ENCODE measurements around the gene LARGE2.

Gene LARGE2

DNA sequence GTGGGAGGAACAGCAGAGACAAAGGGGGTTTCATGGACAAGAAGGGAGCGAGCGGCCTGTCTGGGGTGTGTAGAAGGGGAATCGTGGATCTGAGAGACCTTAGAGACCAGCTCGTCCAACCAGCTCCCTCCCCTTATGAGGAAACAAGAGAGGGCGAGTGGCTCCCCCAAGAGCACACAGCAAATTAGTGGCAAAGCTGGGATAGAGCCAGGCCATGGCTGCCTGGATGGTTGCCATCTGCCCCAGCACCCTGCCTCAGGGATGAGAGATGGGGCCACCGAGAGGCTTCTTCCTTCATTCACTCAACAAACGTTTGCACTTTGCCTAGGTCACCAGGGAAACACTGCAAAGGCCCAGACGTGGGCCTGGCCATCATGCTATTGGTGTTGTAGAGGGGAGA lies 32.9 kb upstream of the LARGE2 start:
- TF ChIP-seq, protein P1, sequence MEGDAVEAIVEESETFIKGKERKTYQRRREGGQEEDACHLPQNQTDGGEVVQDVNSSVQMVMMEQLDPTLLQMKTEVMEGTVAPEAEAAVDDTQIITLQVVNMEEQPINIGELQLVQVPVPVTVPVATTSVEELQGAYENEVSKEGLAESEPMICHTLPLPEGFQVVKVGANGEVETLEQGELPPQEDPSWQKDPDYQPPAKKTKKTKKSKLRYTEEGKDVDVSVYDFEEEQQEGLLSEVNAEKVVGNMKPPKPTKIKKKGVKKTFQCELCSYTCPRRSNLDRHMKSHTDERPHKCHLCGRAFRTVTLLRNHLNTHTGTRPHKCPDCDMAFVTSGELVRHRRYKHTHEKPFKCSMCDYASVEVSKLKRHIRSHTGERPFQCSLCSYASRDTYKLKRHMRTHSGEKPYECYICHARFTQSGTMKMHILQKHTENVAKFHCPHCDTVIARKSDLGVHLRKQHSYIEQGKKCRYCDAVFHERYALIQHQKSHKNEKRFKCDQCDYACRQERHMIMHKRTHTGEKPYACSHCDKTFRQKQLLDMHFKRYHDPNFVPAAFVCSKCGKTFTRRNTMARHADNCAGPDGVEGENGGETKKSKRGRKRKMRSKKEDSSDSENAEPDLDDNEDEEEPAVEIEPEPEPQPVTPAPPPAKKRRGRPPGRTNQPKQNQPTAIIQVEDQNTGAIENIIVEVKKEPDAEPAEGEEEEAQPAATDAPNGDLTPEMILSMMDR (IDR thresholded peaks at IDR 0.05; ENCODE audit: low read depth, low read length, missing control alignments): no peak
- no peak overlapping the region for H3K4me3 ChIP-seq (replicated peaks; ENCODE audit: low read depth, low read length)
- DNase-seq (ENCODE audit: extremely low read depth, low read depth): no peak

DNA sequence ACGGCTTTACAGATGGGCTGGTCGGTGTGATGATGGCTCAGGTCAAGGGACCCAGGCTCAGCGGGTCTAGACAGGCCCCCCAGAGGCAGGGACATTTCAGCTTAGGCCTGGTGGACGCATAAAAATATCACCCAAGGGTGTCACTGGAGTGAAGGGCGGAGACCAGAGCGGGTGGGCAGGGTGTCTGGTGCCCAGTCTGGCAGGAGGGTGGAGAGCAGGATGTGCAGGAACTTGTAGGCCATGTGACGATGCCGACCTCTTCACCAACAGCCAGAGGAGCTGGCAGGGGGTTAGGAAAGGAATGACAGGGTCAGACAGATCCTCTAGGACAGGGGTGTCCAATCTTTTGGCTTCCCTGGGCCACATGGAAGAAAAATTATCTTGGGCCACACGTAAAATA lies 32.5 kb upstream of the LARGE2 start:
- TF ChIP-seq, protein P1 (IDR thresholded peaks at IDR 0.05; ENCODE audit: low read depth, low read length, missing control alignments): no peak
- H3K4me3 ChIP-seq (replicated peaks; ENCODE audit: low read depth, low read length): no peak overlapping the region
- no peak for DNase-seq (ENCODE audit: extremely low read depth, low read depth)

DNA sequence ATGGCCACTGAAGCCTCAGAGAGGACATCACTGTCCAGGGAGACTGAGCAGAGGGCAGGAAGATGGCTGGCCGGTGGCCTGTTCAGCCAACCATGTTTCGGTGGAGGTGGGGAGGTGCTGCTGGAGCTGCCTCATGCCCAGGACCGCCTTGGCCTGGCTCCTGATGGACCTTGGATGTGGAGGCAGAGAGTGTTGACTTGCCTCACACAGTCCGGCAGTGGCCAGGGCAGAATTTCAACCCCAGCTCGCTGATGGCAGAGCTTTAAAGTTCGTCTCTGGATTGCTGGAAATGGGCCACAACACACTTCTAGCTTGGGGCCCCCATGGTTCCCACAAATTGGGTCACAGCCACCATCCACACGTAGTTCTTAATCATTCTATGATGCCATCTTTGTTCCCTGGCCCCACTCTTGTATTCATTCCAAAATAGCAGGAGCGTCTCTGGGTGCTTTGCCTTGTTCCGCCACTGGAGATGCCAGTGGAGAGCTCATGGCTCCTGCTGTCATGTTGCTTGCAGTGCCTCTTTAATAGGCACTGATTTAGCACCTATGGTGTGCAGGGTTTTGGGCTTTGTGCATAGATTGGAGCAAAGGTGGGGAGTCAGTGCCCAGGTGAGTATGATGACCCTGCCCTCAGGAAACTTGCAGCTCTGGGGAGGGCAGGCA lies 31.4 kb upstream of the LARGE2 start:
- no peak overlapping the region for H3K4me3 ChIP-seq (replicated peaks; ENCODE audit: low read depth, low read length)
- no peak for DNase-seq (ENCODE audit: extremely low read depth, low read depth)
- TF ChIP-seq, protein P1 (IDR thresholded peaks at IDR 0.05; ENCODE audit: low read depth, low read length, missing control alignments): no peak

DNA sequence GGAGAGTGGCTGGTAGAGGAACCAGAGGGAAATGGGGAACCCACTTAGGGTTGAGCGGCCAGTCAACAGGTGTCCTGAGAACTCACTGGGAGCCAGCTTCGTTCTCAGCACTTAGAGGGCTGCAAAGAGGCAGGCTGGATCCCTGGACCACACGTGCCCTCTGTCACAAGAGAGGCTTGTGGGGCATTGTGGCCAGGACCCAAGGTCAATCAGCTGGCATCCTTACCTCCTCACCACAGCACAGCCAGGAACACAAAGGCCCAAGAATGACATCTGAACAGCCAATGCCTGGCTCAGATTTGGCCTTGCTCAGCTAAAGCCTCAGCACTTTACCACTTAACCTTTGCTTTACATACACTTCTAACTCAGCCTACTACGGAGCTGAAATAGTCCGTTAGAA lies 29.6 kb upstream of the LARGE2 start:
- TF ChIP-seq, protein P1 (IDR thresholded peaks at IDR 0.05; ENCODE audit: low read depth, low read length, missing control alignments): no peak
- no peak for DNase-seq (ENCODE audit: extremely low read depth, low read depth)
- no peak overlapping the region for H3K4me3 ChIP-seq (replicated peaks; ENCODE audit: low read depth, low read length)

DNA sequence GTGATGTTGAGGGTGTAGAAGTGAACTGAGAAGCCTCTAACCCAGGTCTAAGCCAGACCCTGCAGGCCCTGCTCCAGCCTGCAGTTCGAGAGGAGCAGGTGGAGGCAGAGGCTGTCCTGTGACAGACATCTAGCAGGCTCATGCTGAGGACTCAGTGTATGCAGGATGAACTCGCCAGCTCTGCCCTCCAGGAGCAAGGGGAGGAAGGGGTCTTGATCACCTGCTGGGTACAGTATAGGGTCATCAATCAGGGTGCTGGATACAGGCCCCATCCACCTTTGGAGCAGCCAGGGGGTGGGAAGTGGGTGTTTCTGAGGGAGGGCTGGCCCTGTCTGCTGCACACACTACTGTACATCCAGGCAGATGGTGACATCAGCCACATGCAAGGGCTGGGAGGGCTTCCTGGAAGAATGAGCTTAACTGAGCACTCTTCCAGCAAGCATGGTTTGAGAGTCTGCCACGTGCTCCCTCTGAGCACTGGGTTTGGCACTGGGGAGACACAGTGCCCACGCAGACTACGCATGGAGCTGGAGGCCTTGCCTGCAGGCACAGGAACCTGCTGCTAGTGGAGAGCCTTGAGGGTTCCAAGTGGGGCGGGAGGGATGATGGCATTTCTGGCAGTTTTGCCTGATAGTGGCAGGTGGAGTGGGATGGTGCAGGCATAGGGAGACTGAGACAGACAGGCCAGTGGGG lies 27.8 kb upstream of the LARGE2 start:
- no peak overlapping the region for H3K4me3 ChIP-seq (replicated peaks; ENCODE audit: low read depth, low read length)
- TF ChIP-seq, protein P1 (IDR thresholded peaks at IDR 0.05; ENCODE audit: low read depth, low read length, missing control alignments): no peak
- no peak for DNase-seq (ENCODE audit: extremely low read depth, low read depth)

DNA sequence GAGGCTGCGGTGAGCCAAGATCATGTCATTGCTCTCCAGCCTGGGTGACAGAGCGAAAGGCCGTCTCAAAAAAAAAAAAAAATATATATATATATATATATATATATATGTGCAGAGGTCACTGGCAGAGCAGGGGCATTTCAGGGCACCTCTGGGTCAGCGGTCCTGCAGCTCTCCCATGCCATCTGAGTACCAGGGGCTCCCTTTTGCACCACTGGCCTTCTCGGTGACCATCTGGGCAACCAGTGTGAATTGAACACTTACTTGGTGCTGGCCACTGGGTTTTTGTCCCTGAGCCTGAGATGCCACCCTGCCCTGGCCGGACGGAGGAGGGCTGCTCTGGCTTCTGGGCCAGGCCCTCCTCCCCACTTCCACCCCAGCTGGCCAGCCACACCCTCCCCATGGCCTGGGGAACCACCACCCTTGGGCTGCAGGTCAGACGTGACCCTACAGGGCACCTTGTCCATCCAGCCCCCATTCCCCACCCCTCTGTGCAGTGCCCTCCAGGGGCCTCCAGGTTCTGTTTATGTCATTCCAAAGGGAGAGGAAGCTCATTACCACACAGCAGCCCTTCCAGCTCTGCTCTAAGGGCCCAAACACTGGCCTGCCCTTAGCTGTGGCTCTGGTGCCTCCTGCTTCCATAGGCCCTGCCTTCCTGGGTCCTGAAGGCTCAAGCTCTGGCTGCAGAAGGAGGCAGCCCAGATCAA lies 26.8 kb upstream of the LARGE2 start:
- H3K4me3 ChIP-seq (replicated peaks; ENCODE audit: low read depth, low read length): no peak overlapping the region
- TF ChIP-seq, protein P1 (IDR thresholded peaks at IDR 0.05; ENCODE audit: low read depth, low read length, missing control alignments): no peak
- DNase-seq (ENCODE audit: extremely low read depth, low read depth): no peak

Measured in HFF-Myc (cell line).